ENCODE results near the gene SPRING1.

Gene SPRING1

DNA sequence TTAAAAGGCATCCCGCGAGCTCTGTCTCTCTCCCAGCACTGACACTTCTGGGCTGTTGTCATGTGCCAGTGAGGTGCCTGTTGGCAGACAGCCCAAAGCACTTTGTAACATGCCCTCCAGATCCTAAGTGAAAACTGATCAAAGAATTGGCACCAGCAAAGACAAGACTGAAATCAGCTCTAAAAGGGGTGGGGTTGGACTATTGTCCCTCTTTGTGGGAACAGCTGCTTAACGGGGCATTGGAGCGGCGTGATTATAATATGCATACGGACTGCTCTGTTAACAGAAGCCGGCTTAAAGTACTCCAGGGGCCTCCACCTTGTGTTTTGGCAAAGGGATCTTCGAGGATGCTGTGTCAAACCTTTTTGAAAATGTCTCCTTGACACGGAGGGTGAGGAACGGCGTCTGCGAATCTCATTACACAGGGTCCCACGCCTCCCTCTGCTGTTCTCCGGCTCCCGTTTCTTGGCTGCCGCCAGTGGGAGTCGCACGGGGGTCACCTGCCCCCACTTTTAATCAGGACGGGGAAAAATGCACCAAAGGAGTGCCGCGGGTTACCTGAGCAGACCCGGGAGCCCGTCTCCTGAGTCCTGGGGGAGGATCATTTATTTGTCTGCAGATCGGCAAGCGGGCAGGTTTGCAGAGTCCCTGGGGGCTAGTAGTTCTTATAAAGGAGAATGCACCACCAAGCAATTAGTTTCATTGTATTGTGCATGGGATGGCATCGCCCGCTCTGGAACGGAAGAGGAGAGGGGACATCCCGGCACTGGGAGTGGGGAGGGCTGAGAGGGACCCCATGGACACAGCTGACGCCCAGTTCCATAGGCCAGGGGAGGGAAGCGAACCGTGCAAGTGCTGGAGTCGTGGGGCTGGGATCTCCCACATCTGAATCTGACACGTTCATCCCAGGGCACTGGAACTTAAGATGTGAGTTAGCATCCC is 44.3 kb downstream of the SPRING1 start:
- peak in 2 of 3 donors; percentile 46 to 53 for DNase-seq
- no peak overlapping the region for H3K27ac ChIP-seq (ENCODE audit: insufficient read depth in 1 of 2, low read depth in 1 of 2, low read length in 2 of 2, poor library complexity in 1 of 2, severe bottlenecking in 2 of 2)
- 30% methylated on average over 30 of the region's 34 CpGs for WGBS (ENCODE audit: insufficient coverage)
- POLR2A ChIA-PET = interaction anchor here (0.6 kb wide), 1 partner anchor 380 kb away, joined by 3 read pairs; no protein-coding TSS in a partner anchor
- peaks cover 11 to 72% (median 67%) of the 10 kb centered on the region in 4 experiments for H3K4me1 ChIP-seq (ENCODE audit: control extremely low read depth in 1 of 4, control insufficient read depth in 4 of 4, insufficient read depth in 4 of 4, low read length in 3 of 4)
- peak overlapping the region in 5 of 7 experiments; percentile 30 to 71 (median 61) for H3K4me3 ChIP-seq (ENCODE audit: control insufficient read depth in 1 of 7, extremely low read depth in 1 of 7, insufficient read depth in 4 of 7, low read depth in 2 of 7, low read length in 6 of 7)
- no peaks in the 10 kb centered on the region for H3K27me3 ChIP-seq (replicated peaks in 2 of 5; ENCODE audit: control insufficient read depth in 4 of 5, insufficient read depth in 5 of 5, low read length in 4 of 5)
- no peaks in the 10 kb centered on the region for H3K9me3 ChIP-seq (ENCODE audit: control extremely low read depth in 1 of 5, control insufficient read depth in 4 of 5, insufficient read depth in 2 of 5, low read depth in 1 of 5, low read length in 4 of 5)
- CTCF ChIA-PET = interaction anchor here (0.9 to 1.4 kb wide), 4 partner anchors 9 to 457 kb away, joined by 3 to 4 read pairs (median 4); no protein-coding TSS in a partner anchor
- no peaks in the 10 kb centered on the region for H3K36me3 ChIP-seq (ENCODE audit: control insufficient read depth in 4 of 4, insufficient read depth in 4 of 4, low read length in 3 of 4)

DNA sequence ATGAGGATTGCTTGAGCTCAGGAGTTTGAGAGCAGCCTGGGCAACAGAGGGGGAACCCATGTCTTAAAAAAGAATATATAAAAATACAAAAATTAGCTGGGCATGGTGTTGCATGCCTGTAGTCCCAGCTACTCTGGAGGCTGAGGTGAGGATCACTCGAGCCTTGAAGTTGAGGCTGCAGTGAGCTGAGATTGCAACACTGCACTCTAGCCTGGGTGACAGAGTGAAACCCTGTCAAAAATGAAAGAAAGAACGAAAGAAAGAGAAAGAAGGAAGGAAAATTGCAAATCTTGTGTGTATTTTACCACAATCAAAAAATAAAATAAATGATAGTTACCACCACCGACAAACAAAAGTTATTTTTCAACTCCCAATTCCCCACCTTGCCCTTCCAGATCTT is 45.3 kb downstream of the SPRING1 start:
- Histone ChIP-seq H3K9me3 (ENCODE audit: control extremely low read depth in 1 of 5, control insufficient read depth in 4 of 5, insufficient read depth in 2 of 5, low read depth in 1 of 5, low read length in 4 of 5) (no peaks in the 10 kb centered on the region), H3K36me3 (ENCODE audit: control insufficient read depth in 4 of 4, insufficient read depth in 4 of 4, low read length in 3 of 4) (no peaks in the 10 kb centered on the region), H3K27me3 (replicated peaks in 2 of 5; ENCODE audit: control insufficient read depth in 4 of 5, insufficient read depth in 5 of 5, low read length in 4 of 5) (no peaks in the 10 kb centered on the region), H3K4me3 (ENCODE audit: control insufficient read depth in 1 of 7, extremely low read depth in 1 of 7, insufficient read depth in 4 of 7, low read depth in 2 of 7, low read length in 6 of 7) (peak overlapping the region in 2 of 7 experiments; percentile 14 to 71), H3K27ac (ENCODE audit: insufficient read depth in 1 of 2, low read depth in 1 of 2, low read length in 2 of 2, poor library complexity in 1 of 2, severe bottlenecking in 2 of 2) (no peak overlapping the region), H3K4me1 (ENCODE audit: control extremely low read depth in 1 of 4, control insufficient read depth in 4 of 4, insufficient read depth in 4 of 4, low read length in 3 of 4) (peaks cover 11 to 82% (median 76%) of the 10 kb centered on the region in 4 experiments)
- CTCF ChIA-PET = interaction anchor here (0.9 to 3.9 kb wide), 6 partner anchors 7 to 550 kb away, joined by 3 to 23 read pairs (median 4); no protein-coding TSS in a partner anchor
- peak in 2 of 3 donors; percentile 27 to 37 for DNase-seq
- WGBS (ENCODE audit: insufficient coverage) = 71% methylated on average over 1 of the region's 3 CpGs
- POLR2A ChIA-PET = no interaction called here

- Histone ChIP-seq H3K36me3 (ENCODE audit: control insufficient read depth in 4 of 4, insufficient read depth in 4 of 4, low read length in 3 of 4) (peaks cover 0 to 2% (median 0%) of the 10 kb centered on the region in 4 experiments), H3K4me3 (ENCODE audit: control insufficient read depth in 1 of 7, extremely low read depth in 1 of 7, insufficient read depth in 4 of 7, low read depth in 2 of 7, low read length in 6 of 7) (no peak overlapping the region), H3K27ac (ENCODE audit: insufficient read depth in 1 of 2, low read depth in 1 of 2, low read length in 2 of 2, poor library complexity in 1 of 2, severe bottlenecking in 2 of 2) (no peak overlapping the region), H3K27me3 (replicated peaks in 2 of 5; ENCODE audit: control insufficient read depth in 4 of 5, insufficient read depth in 5 of 5, low read length in 4 of 5) (no peaks in the 10 kb centered on the region), H3K4me1 (ENCODE audit: control extremely low read depth in 1 of 4, control insufficient read depth in 4 of 4, insufficient read depth in 4 of 4, low read length in 3 of 4) (peaks cover 11 to 88% (median 78%) of the 10 kb centered on the region in 4 experiments), H3K9me3 (ENCODE audit: control extremely low read depth in 1 of 5, control insufficient read depth in 4 of 5, insufficient read depth in 2 of 5, low read depth in 1 of 5, low read length in 4 of 5) (no peaks in the 10 kb centered on the region)
- ChIA-PET CTCF (interaction anchor here (0.8 to 3.9 kb wide), 7 partner anchors 8 to 549 kb away, joined by 3 to 23 read pairs (median 4); no protein-coding TSS in a partner anchor), POLR2A (no interaction called here)
- WGBS (ENCODE audit: insufficient coverage) = 71% methylated on average over 3 of the region's 4 CpGs
- DNase-seq = no peak
Measured at GRCh38 chr12:116691636-116692035, 46.2 kb downstream of the SPRING1 start.

DNA sequence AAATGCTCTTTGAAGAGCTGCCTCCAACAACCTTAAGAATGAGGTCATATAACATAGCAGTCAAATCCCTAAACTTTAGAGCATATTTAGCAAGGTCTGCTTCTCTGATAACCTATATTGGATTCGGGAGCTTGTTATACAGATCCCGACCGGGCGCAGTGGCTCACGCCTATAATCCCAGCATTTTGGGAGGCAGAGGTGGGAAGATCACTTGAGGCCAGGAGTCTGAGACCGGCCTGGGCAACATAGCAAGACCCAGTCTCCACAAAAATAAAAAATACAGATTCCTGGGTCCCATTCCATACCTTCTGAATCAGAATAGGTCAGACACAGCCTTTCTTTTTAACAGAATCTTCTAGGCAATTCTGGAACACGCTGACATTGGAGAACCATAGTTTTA is 46.7 kb downstream of the SPRING1 start:
- no peak overlapping the region for H3K27ac ChIP-seq (ENCODE audit: insufficient read depth in 1 of 2, low read depth in 1 of 2, low read length in 2 of 2, poor library complexity in 1 of 2, severe bottlenecking in 2 of 2)
- 93% methylated on average over 5 of the region's 7 CpGs for WGBS (ENCODE audit: insufficient coverage)
- ChIA-PET POLR2A (interaction anchor here (0.6 kb wide), 1 partner anchor 414 kb away, joined by 3 read pairs; the partner anchor contains the start of gene MED13L), CTCF (interaction anchor here (0.9 to 3.9 kb wide), 4 partner anchors 9 to 693 kb away, joined by 3 to 23 read pairs (median 6); no protein-coding TSS in a partner anchor)
- peaks cover 11 to 84% (median 74%) of the 10 kb centered on the region in 4 experiments for H3K4me1 ChIP-seq (ENCODE audit: control extremely low read depth in 1 of 4, control insufficient read depth in 4 of 4, insufficient read depth in 4 of 4, low read length in 3 of 4)
- no peaks in the 10 kb centered on the region for H3K9me3 ChIP-seq (ENCODE audit: control extremely low read depth in 1 of 5, control insufficient read depth in 4 of 5, insufficient read depth in 2 of 5, low read depth in 1 of 5, low read length in 4 of 5)
- peaks cover 0 to 2% (median 0%) of the 10 kb centered on the region in 4 experiments for H3K36me3 ChIP-seq (ENCODE audit: control insufficient read depth in 4 of 4, insufficient read depth in 4 of 4, low read length in 3 of 4)
- DNase-seq = no peak
- H3K27me3 ChIP-seq (replicated peaks in 2 of 5; ENCODE audit: control insufficient read depth in 4 of 5, insufficient read depth in 5 of 5, low read length in 4 of 5) = no peaks in the 10 kb centered on the region
- no peak overlapping the region for H3K4me3 ChIP-seq (ENCODE audit: control insufficient read depth in 1 of 7, extremely low read depth in 1 of 7, insufficient read depth in 4 of 7, low read depth in 2 of 7, low read length in 6 of 7)

DNA sequence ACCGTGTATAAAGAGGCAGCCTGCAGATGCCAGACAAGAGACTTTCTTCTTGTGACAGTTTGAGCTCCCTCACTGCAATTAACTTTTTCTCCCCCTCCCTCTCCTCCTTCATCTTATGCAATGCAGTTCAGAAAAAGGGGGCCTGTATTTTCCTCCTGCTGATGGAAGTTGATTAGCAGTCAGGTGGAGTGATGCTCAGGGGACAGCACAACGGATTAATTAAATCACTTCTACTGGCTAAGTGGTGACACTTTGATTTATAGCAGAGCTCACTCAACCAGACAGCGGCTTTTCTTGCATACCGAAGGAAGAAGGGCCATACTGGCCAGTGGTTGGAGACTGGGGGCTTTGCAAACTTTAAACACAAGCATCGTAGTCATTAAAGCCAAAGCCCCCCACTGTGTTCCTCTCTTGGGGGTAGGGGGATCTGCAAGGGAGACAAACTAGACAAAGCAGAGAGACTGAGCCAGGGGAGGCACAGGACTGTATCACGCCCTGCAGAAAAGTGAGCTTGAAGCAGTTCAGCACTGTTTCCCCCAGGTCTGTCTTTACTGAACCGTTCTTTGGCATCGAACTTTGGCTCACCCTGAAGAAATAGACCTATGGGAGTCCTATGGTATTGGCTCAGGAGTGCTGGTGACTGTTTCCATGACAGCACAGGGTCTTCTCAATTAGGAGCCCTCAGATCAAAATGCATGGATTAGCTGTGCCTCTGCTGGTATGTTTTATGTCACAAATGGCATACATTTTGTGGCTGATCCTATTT is 47.7 kb downstream of the SPRING1 start:
- Histone ChIP-seq H3K4me1 (ENCODE audit: control extremely low read depth in 1 of 4, control insufficient read depth in 4 of 4, insufficient read depth in 4 of 4, low read length in 3 of 4) (peaks cover 11 to 75% (median 65%) of the 10 kb centered on the region in 4 experiments), H3K4me3 (ENCODE audit: control insufficient read depth in 1 of 7, extremely low read depth in 1 of 7, insufficient read depth in 4 of 7, low read depth in 2 of 7, low read length in 6 of 7) (peak overlapping the region in 1 of 7 experiments; percentile 48), H3K36me3 (ENCODE audit: control insufficient read depth in 4 of 4, insufficient read depth in 4 of 4, low read length in 3 of 4) (peaks cover 0 to 2% (median 0%) of the 10 kb centered on the region in 4 experiments), H3K9me3 (ENCODE audit: control extremely low read depth in 1 of 5, control insufficient read depth in 4 of 5, insufficient read depth in 2 of 5, low read depth in 1 of 5, low read length in 4 of 5) (no peaks in the 10 kb centered on the region), H3K27me3 (replicated peaks in 2 of 5; ENCODE audit: control insufficient read depth in 4 of 5, insufficient read depth in 5 of 5, low read length in 4 of 5) (no peaks in the 10 kb centered on the region), H3K27ac (ENCODE audit: insufficient read depth in 1 of 2, low read depth in 1 of 2, low read length in 2 of 2, poor library complexity in 1 of 2, severe bottlenecking in 2 of 2) (no peak overlapping the region)
- DNase-seq = peak; percentile 46 to 89 (median 79)
- CTCF ChIA-PET = interaction anchor here (0.6 to 3.9 kb wide), 9 partner anchors 9 to 920 kb away, joined by 3 to 23 read pairs (median 3); no protein-coding TSS in a partner anchor
- POLR2A ChIA-PET = interaction anchor here (0.6 kb wide), 1 partner anchor 413 kb away, joined by 3 read pairs; the partner anchor contains the start of gene MED13L
- WGBS (ENCODE audit: insufficient coverage) = 50% methylated on average over 4 of the region's 8 CpGs

DNA sequence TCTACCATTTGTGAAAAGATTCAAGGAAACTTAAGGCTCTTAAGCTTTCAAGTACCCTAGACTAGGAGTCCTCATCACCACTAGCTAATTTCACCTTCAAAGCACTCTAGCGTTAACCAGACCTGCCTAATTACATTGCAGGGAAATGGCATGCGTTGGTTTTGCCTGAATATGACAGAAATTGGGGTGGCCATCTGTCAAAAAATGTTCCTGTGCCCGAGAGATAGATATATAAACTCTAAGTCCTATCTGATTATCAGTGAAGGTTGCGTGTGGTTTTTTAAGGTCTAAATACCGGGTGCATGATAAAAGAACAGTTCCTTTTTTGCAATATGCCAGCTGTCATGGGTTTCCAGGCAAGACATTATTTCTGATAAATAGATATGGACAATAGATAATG is 48.3 kb downstream of the SPRING1 start:
- 0% methylated on average over 1 of the region's 5 CpGs for WGBS (ENCODE audit: insufficient coverage)
- H3K36me3 ChIP-seq (ENCODE audit: control insufficient read depth in 4 of 4, insufficient read depth in 4 of 4, low read length in 3 of 4) = peaks cover 0 to 2% (median 0%) of the 10 kb centered on the region in 4 experiments
- DNase-seq = peak; percentile 60 to 94 (median 89)
- H3K9me3 ChIP-seq (ENCODE audit: control extremely low read depth in 1 of 5, control insufficient read depth in 4 of 5, insufficient read depth in 2 of 5, low read depth in 1 of 5, low read length in 4 of 5) = no peaks in the 10 kb centered on the region
- no peaks in the 10 kb centered on the region for H3K27me3 ChIP-seq (replicated peaks in 2 of 5; ENCODE audit: control insufficient read depth in 4 of 5, insufficient read depth in 5 of 5, low read length in 4 of 5)
- H3K4me1 ChIP-seq (ENCODE audit: control extremely low read depth in 1 of 4, control insufficient read depth in 4 of 4, insufficient read depth in 4 of 4, low read length in 3 of 4) = peaks cover 11 to 73% (median 60%) of the 10 kb centered on the region in 4 experiments
- peak overlapping the region in 1 of 7 experiments; percentile 48 for H3K4me3 ChIP-seq (ENCODE audit: control insufficient read depth in 1 of 7, extremely low read depth in 1 of 7, insufficient read depth in 4 of 7, low read depth in 2 of 7, low read length in 6 of 7)
- ChIA-PET POLR2A (interaction anchor here (0.5 kb wide), 1 partner anchor 162 kb away, joined by 3 read pairs; no protein-coding TSS in a partner anchor), CTCF (interaction anchor here (0.8 to 3.9 kb wide), 6 partner anchors 10 to 550 kb away, joined by 3 to 23 read pairs (median 5); no protein-coding TSS in a partner anchor)
- H3K27ac ChIP-seq (ENCODE audit: insufficient read depth in 1 of 2, low read depth in 1 of 2, low read length in 2 of 2, poor library complexity in 1 of 2, severe bottlenecking in 2 of 2) = peak overlapping the region; percentile 37 to 52
